ENCODE results near the gene MINDY4. TPM values are rescaled to one million over a fixed set of nuclear protein-coding genes. Genes with fewer than 3 reads are reported as not detected.
A peak's percentile ranks its signal among the peaks of the same experiment; 100 is the strongest.

The MINDY4 gene
- total and polyA plus RNA-seq, 10 of the 15 experiments (the other 5 are each of a cell fraction or from before 2014, with no cell fraction given): 0.10 to 0.90 (median 0.40) TPM

DNA sequence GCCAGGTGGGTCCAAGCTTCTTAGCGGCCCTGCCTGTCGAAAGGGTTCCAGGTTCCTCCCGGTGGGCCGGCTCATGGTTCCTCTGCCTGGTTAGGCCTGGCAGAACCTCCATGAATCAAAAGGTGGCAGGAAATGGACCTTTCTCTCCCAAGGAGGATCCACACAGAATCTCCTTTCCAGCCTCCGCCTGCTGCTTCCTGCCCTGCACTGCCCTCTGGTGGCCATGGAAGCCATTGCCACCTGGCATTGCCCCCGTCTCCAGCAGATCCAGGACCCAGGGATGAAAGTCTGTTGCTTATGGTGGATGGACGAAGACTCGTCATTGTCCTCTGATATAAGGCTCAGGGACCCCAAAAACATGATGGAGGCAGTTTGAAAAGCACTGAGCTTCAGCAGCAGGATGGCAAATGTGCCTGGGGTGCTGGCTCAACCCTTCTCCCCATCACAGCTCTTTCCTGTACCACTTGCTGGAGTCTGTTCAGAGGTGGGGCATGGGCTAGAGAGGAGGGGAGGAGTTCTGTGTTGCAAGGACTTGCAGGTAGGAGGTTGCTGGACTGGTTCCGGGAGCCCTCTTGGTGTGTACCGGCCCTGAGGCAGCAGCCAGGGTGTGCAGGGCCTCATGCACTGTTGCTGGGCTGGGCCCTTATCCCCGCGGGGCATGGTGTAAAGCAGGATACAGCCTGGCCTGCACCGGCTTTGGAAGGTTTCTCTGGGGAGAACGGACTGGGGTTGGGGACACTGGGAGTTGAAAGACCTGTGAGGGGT is 30.6 kb upstream of the MINDY4 start:
- WGBS (ENCODE audit: insufficient coverage, insufficient replicate concordance, low lambda C conversion rate, missing lambda C conversion rate): 34% methylated on average over 14 of the region's 14 CpGs
- no peak overlapping the region for H3K9ac ChIP-seq (ENCODE audit: control insufficient read depth, insufficient read depth, low read length)

More for the DNA sequence above, 30.6 kb upstream of the MINDY4 start:
- H2AFZ ChIP-seq (ENCODE audit: control insufficient read depth, low read depth, low read length): no peak overlapping the region
- no peak overlapping the region for H3K4me3 ChIP-seq
- H3K79me2 ChIP-seq (ENCODE audit: control insufficient read depth, insufficient read depth, low read length): no peaks in the 10 kb centered on the region
- in situ Hi-C loops (cut with MboI): loop anchor here (10.0 kb wide), 1 partner anchor 476 kb away; no protein-coding TSS in a partner anchor
- SMC1A ChIA-PET (ENCODE audit: uncharacterized antibody, unreplicated experiment): interaction anchor here (1.0 to 4.0 kb wide), 9 partner anchors 10 to 466 kb away, joined by 3 to 12 read pairs (median 4); no protein-coding TSS in a partner anchor
- no peak overlapping the region for H3K4me2 ChIP-seq (ENCODE audit: control insufficient read depth, insufficient read depth)
- RAD21 ChIA-PET (ENCODE audit: unreplicated experiment): interaction anchor here (0.7 to 1.9 kb wide), 5 partner anchors 94 to 576 kb away, joined by 3 to 9 read pairs (median 3); no protein-coding TSS in a partner anchor
- ATAC-seq (peak; percentile 90), DNase-seq (ENCODE audit: low read depth, low spot score) (no peak), FAIRE-seq (peak; percentile 94)
- POLR2A ChIA-PET: no interaction called here
- TF ChIP-seq SMC3 (IDR thresholded peaks at IDR 0.05; ENCODE audit: borderline replicate concordance, low read length) (peak; percentile 79), TCF12 (IDR thresholded peaks at IDR 0.05; ENCODE audit: low read depth, low read length) (0 out of 2 replicates have a peak, but pooled peaks have one; percentile 18), IKZF1 (conservative IDR thresholded peaks at IDR 0.05) (peak; percentile 33; the same call in 1 of the 2 replicates), RUNX3 (IDR thresholded peaks at IDR 0.05; ENCODE audit: low read length) (0 out of 2 replicates have a peak, but pooled peaks have one; percentile 5), POLR2A (IDR thresholded peaks at IDR 0.05; ENCODE audit: low read depth, low read length) (no peak), DPF2 (IDR thresholded peaks at IDR 0.05) (no peak), YY1 (IDR thresholded peaks at IDR 0.05; ENCODE audit: low read depth, low read length) (peak; percentile 36; the same call in 1 of the 2 replicates), TCF3 (IDR thresholded peaks at IDR 0.05; ENCODE audit: borderline replicate concordance, insufficient read depth, low read depth, low read length) (0 out of 2 replicates have a peak, but pooled peaks have one; percentile 61), POU2F2 (IDR thresholded peaks at IDR 0.05; ENCODE audit: borderline replicate concordance, low read depth, low read length) (peak; percentile 42; the same call in 1 of the 3 replicates), RAD21 (IDR thresholded peaks at IDR 0.05; ENCODE audit: insufficient read depth, low read depth, low read length) (peak; percentile 94), BCL11A (IDR thresholded peaks at IDR 0.05; ENCODE audit: low read depth, low read length) (no peak)
- TF ChIP-seq, protein P1, sequence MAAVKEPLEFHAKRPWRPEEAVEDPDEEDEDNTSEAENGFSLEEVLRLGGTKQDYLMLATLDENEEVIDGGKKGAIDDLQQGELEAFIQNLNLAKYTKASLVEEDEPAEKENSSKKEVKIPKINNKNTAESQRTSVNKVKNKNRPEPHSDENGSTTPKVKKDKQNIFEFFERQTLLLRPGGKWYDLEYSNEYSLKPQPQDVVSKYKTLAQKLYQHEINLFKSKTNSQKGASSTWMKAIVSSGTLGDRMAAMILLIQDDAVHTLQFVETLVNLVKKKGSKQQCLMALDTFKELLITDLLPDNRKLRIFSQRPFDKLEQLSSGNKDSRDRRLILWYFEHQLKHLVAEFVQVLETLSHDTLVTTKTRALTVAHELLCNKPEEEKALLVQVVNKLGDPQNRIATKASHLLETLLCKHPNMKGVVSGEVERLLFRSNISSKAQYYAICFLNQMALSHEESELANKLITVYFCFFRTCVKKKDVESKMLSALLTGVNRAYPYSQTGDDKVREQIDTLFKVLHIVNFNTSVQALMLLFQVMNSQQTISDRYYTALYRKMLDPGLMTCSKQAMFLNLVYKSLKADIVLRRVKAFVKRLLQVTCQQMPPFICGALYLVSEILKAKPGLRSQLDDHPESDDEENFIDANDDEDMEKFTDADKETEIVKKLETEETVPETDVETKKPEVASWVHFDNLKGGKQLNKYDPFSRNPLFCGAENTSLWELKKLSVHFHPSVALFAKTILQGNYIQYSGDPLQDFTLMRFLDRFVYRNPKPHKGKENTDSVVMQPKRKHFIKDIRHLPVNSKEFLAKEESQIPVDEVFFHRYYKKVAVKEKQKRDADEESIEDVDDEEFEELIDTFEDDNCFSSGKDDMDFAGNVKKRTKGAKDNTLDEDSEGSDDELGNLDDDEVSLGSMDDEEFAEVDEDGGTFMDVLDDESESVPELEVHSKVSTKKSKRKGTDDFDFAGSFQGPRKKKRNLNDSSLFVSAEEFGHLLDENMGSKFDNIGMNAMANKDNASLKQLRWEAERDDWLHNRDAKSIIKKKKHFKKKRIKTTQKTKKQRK (IDR thresholded peaks at IDR 0.05; ENCODE audit: low read depth, low read length): no peak
- TF ChIP-seq, protein P2, sequence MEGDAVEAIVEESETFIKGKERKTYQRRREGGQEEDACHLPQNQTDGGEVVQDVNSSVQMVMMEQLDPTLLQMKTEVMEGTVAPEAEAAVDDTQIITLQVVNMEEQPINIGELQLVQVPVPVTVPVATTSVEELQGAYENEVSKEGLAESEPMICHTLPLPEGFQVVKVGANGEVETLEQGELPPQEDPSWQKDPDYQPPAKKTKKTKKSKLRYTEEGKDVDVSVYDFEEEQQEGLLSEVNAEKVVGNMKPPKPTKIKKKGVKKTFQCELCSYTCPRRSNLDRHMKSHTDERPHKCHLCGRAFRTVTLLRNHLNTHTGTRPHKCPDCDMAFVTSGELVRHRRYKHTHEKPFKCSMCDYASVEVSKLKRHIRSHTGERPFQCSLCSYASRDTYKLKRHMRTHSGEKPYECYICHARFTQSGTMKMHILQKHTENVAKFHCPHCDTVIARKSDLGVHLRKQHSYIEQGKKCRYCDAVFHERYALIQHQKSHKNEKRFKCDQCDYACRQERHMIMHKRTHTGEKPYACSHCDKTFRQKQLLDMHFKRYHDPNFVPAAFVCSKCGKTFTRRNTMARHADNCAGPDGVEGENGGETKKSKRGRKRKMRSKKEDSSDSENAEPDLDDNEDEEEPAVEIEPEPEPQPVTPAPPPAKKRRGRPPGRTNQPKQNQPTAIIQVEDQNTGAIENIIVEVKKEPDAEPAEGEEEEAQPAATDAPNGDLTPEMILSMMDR (IDR thresholded peaks at IDR 0.05 in 2 of 3, conservative IDR thresholded peaks at IDR 0.05 in 1 of 3; ENCODE audit: control insufficient read depth in 2 of 3, extremely low read depth in 1 of 3, insufficient read depth in 1 of 3, low read depth in 3 of 3, low read length in 3 of 3): peak; percentile 96 to 99 (median 98); a peak in 5 of 6 replicates
- no peaks in the 10 kb centered on the region for H3K9me3 ChIP-seq (replicated peaks; ENCODE audit: control insufficient read depth, insufficient read depth, low read length)
- no peaks in the 10 kb centered on the region for H3K36me3 ChIP-seq (ENCODE audit: control insufficient read depth in 2 of 2, insufficient read depth in 2 of 2, low read length in 1 of 2)
- BruUV-seq (replicated peaks): no TSS peak
- no peaks in the 10 kb centered on the region for H3K4me1 ChIP-seq (ENCODE audit: control insufficient read depth, insufficient read depth, low read length)
- intact Hi-C loops (cut with micrococcal nuclease; ENCODE audit: unreplicated experiment): loop anchor here (2.0 kb wide), 2 partner anchors 192 to 230 kb away; no protein-coding TSS in a partner anchor
- CTCF ChIA-PET: interaction anchor here (0.7 to 4.7 kb wide), 26 partner anchors 12 to 1612 kb away, joined by 3 to 38 read pairs (median 3); no protein-coding TSS in a partner anchor
- H3K27me3 ChIP-seq (replicated peaks in 1 of 2; ENCODE audit: control insufficient read depth in 2 of 2, insufficient read depth in 2 of 2, low read length in 1 of 2): no peaks in the 10 kb centered on the region; a peak in 2 of 4 replicates
- H4K20me1 ChIP-seq (ENCODE audit: control insufficient read depth, insufficient read depth): no peaks in the 10 kb centered on the region
- no peak overlapping the region for H3K27ac ChIP-seq (ENCODE audit: control insufficient read depth, insufficient read depth)
